Left lobe of liver (tissue), 2 donors: ENCODE results near the gene STMN1. TPM values are rescaled to one million over a fixed set of nuclear protein-coding genes. Genes with fewer than 3 reads are reported as not detected.

Source experiments
- ATAC-seq: fragments of 200-7000 bp; cut with Tn5 transposase; one replicate; pipeline ENCODE4 v1.9.1; 2020; ENCODE audit warnings: mild to moderate bottlenecking, moderate library complexity
- DNase-seq: peaks from one replicate; pipeline ENCODE4 v3.0.0-alpha.2; 2020; ENCODE audit warnings: low spot score
- total RNA-seq: library from RNA; stranded (reverse); gene quantifications from one replicate; pipeline ENCODE4 v1.2.1, GENCODE V29; 2021
- donor health status: DM: no; HTN: no; CAD: no; lungs with moderate emphysema.
- donor health status: DM: no; HTN: yes; CAD: no.

The STMN1 gene
- total RNA-seq, 1 donor from 2014 or later: 5.2 TPM

GRCh38 chr1:25896266-25896665 is 10.0 kb downstream of the STMN1 start:
- DNase-seq: no peak
- no peak for ATAC-seq

- ATAC-seq (peak; percentile 99), DNase-seq (peak; percentile 84)
Observed at GRCh38 chr1:25895365-25895990, 10.7 kb downstream of the STMN1 start.

GRCh38 chr1:25893116-25893515 is 13.1 kb downstream of the STMN1 start:
- no peak for ATAC-seq
- no peak for DNase-seq

- DNase-seq (no peak), ATAC-seq (no peak)
Observed at GRCh38 chr1:25891606-25892005, 14.6 kb downstream of the STMN1 start.

GRCh38 chr1:25890239-25891034 is 15.8 kb downstream of the STMN1 start:
- no peak for DNase-seq
- ATAC-seq: peak; percentile 35

- no peak for ATAC-seq
Observed at GRCh38 chr1:25889470-25889869, 16.7 kb downstream of the STMN1 start.

GRCh38 chr1:25888426-25888987 is 17.7 kb downstream of the STMN1 start:
- ATAC-seq: no peak
- DNase-seq: no peak

More at GRCh38 chr1:25889470-25889869, 16.7 kb downstream of the STMN1 start:
- DNase-seq: no peak

GRCh38 chr1:25885602-25886001 is 20.6 kb downstream of the STMN1 start:
- no peak for DNase-seq
- ATAC-seq: no peak

- DNase-seq (no peak), ATAC-seq (no peak)
Observed at GRCh38 chr1:25881266-25881665, 25.0 kb downstream of the STMN1 start.

GRCh38 chr1:25880518-25880917 is 25.7 kb downstream of the STMN1 start:
- DNase-seq (no peak), ATAC-seq (no peak)

- DNase-seq (peak; percentile 87), ATAC-seq (peak; percentile 65)
Observed at GRCh38 chr1:25879675-25880074, 26.5 kb downstream of the STMN1 start.

GRCh38 chr1:25878690-25879089 is 27.5 kb downstream of the STMN1 start:
- DNase-seq (no peak), ATAC-seq (no peak)

GRCh38 chr1:25877155-25877554 is 29.1 kb downstream of the STMN1 start:
- ATAC-seq: no peak
- DNase-seq: no peak

- ATAC-seq: no peak
- DNase-seq: no peak
Observed at GRCh38 chr1:25876693-25877077, 29.5 kb downstream of the STMN1 start.

GRCh38 chr1:25875856-25876692 is 30.1 kb downstream of the STMN1 start:
- peak; percentile 1 for ATAC-seq
- DNase-seq: no peak

- DNase-seq: peak; percentile 91
- peak; percentile 73 for ATAC-seq
Observed at GRCh38 chr1:25875154-25875855, 30.9 kb downstream of the STMN1 start, which contains the start of gene PAQR7. Gene PAQR7, minus strand, starts transcription at chr1:25875708. Its CDS starts 11,869 bp downstream, at chr1:25863839.

- DNase-seq (no peak), ATAC-seq (no peak)
Observed at GRCh38 chr1:25874635-25875153, 31.5 kb downstream of the STMN1 start.

- ATAC-seq (no peak), DNase-seq (no peak)
Observed at GRCh38 chr1:25874209-25874608, 32.0 kb downstream of the STMN1 start.

- peak; percentile 72 for ATAC-seq
- peak; percentile 98 for DNase-seq
Observed at GRCh38 chr1:25873120-25873519, 33.1 kb downstream of the STMN1 start.

- ATAC-seq: no peak
Observed at GRCh38 chr1:25872713-25873112, 33.5 kb downstream of the STMN1 start.

More at GRCh38 chr1:25872713-25873112, 33.5 kb downstream of the STMN1 start:
- no peak for DNase-seq
